ENCODE results near the gene RERE.

The RERE gene

DNA sequence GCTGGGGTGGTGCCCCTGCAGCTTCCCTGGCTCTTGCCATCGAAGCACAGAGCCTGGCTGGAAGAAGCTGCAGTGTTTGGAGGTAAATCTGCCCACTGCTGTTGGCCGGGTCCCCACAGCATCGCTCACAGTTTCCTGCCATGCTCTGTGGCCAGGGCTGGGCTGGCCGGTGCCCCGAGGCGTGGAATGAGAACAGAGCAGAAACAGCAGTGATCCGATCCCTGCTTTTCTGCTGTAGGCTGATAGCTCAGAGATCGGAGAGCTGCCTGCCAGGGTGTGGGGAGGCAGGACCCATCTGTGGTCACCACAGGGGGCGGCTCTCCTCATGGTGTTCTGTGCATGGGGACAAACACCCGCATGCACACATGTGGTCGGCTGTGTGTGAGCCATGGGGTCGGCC, 488.0 kb downstream of the RERE start:
- no peak for DNase-seq (ENCODE audit: low read depth)

DNA sequence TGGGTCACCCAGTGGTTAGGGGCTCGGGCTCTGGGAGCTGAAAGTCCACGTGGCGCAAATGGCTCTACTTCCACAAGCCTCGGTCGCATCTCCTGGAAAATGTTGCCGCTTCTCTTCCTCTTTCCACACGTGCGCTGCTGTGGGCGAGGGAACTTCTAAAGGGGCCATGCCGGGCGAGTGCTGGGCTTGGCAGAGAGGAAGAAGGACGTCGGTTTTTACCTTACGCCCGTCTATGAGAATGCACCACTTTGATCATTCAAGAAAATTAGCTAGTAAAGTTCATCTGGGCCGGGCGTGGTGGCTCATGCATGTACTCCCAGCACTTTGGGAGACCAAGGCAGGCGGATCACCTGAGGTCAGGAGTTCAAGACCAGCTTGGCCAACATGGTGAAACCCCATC, 489.2 kb downstream of the RERE start:
- DNase-seq (ENCODE audit: low read depth) = no peak

DNA sequence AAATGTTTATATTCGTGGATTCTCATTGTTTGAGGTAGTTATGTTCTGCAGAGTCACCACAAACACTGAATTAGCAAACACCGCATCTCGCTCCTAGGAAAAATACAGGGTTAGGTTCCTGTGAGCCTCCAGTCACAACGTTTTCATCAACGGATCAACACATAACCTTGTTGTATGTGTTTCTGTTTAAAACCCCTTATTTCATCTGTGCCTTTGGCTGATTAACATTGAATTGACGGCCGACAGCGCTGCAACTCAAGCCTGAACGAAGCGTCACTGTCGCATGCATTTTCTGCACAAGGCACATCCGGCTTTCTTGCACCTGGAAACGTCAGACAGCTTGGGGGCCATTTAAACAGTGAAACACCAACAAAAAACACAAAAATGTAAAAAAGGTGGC, 491.2 kb downstream of the RERE start:
- no peak for DNase-seq (ENCODE audit: low read depth)

DNA sequence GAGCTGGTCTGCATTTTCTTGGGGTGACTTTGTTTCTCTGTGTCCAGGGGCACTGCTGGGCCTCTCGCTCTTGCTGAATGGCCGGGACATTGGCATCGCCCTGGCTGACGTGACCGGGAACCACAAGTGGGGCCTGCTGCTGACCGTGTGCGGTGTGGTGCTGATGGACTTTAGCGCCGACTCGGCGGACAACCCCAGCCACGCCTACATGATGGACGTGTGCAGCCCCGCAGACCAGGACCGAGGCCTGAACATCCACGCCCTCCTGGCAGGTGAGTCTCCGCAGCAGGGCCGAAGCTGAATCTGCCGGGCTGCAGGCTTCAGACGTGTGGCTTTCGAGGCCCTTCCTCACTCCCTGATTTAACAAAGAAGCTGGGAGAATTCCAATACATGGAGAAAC, 491.7 kb downstream of the RERE start:
- no peak for DNase-seq (ENCODE audit: low read depth)

DNA sequence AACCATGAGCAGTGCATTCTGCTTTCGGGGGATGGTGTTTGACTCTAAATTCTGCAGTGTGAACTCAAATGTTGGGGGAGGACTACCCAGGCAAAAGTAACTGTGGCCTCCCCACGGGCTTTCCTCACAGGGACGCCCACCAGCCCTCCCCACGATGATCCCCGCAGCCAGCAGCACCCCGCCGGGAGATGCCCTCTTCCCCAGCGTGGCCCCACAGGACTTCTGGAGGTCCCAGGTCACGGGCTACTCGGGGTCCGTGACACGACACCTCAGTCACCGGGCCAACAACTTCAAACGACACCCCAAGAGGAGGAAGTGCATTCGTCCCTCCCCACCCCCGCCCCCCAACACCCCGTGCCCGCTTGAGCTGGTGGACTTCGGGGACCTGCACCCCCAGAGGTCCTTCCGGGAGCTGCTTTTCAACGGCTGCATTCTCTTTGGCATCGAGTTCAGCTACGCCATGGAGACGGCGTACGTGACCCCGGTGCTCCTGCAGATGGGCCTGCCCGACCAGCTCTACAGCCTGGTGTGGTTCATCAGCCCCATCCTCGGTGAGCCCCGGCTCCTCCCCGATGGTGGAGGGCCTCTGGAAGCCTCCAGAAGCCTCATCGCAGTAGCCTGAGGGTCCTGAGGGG, 493.1 kb downstream of the RERE start:
- DNase-seq (ENCODE audit: low read depth) = no peak

DNA sequence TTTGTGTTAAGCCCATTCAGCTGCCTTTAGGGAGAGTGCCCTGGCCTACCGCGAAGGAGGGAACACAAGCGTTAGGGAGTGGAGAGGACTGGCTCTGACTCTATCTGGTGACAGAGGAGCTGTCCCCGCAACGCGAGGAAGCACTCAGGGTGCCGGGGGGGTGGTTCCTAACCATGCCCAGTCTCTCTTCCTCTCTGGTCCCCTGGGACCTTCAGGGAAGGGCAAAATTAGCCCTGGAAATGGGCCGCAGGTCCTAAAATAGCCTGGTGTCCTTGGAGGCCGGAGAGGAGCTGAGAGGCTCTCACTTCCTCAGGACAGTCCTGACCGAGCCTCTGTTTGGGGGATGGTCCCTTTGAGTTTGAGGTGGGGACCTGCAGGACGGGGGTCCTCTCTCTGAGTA, 493.7 kb downstream of the RERE start:
- DNase-seq (ENCODE audit: low read depth) = no peak

DNA sequence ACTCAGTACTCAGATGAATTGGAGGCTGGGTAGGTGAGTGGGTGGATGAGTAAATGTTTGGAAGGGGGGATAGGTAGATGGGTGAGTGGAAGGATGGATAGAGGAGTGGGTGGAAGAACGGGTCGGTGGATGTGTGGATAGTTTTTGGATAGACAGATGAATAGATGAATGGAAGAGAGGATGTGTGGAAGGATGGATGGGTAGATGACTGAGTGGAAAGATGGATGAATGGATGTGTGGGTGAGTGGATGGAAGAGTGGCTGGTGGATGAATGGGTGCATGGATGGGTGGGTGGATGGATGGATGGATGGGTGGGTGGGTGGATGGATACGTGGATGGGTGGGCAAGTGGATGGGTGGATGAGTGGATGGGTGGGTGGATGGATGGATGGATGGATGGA, 495.8 kb downstream of the RERE start:
- DNase-seq (ENCODE audit: low read depth) = no peak

DNA sequence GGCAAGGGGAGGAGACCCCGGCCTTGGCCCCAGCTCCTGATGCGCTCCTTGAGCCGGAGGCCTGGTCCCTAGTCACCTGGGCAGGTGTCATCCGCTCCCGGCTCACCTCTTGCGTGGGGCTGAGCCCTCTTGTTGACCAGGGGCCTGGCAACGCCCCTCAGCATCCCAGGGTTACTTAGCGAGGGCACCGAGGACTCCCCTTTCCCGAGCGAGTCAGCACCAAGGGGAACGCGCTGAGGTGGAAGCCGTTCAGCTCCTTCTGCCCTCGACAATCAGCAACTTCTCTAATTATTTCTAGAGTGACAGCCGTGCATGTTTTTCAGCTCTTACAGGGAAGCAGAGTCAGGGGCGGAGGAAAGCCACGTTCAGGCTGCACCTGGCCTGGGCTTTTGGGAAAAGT, 499.0 kb downstream of the RERE start:
- DNase-seq (ENCODE audit: low read depth) = no peak

DNA sequence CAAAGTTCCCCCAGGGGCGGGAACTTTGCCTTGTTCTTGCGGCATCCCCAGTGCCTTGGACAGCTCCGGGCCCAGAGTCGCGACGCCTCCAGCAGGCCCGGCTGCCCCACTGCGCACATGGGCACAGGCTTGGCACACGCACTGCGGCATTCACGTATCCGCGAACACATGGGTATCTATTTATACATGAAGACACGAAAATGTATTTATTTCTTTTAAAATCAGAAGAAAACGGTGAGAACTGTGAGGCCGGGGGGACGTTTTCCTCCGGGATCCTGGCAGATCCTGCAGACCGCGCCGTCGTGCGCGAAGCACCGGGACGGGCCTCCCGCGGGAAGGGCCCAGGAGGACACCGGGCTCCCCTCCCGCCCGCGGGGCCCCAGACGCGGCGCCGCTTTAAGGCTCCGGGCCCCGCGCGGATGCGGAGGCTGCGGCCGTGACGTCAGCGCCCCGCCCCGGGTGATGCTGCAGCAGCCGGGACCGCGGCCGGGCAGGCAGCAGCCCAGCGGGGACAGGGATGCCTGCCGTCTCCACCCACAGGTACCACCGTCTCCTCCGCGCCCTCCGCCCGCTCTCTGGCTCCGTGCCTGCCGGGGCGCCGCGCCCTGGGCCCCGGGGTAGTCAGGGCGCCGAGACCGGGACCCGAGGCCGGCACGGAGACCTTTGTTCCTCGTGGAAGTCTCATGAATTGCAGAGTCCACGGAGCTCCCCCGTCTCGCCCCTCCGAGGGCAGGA, 499.6 kb downstream of the RERE start, which contains the start of gene SLC45A1:
Gene SLC45A1 (plus strand): TSS at position 468 of the 735 bp plus-strand sequence. CDS start 6,216 bp downstream, outside the sequence.
- DNase-seq (ENCODE audit: low read depth) = peak; percentile 68

DNA sequence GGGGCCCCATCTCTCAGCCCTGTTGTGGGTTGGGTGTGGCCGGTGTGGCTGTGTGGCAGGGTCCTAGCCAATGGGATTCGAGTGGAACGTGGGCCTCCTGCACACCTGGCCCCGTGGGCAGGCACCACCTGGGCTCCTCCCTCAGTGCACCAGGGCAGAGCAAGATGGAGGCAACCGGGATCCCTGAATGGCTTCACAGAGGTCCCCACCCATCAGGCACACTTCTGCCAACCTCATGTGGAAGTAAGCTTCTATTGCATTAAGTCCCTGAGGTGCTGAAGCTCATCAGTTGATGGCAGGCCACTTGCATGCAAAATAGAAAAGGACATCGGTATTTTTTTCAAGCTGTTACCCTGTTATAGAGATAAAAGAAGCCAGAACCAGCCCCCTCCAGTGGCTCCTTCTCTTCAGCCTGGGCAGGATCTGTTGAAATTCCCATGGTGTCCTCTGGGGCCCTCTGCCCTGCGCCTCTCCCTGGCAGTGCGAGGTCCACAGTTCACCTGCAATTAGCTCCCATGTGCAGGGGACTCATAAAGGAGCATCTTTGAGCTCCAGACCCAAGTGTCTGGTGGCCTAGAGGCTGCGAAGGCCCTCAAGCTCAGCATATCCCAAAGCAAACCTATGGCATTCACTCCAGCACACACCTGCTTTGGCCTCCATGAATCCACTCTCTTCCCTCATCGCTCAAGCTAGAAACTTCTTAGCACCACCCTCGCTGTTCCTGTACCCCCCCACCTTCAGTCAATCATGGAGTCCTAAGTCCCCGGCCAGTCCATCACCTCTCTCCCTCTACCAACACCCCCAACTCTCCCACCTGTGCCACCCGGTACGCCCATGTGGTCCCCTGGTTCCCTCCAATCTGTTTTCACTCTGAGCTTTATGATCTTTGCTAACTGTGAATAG, 501.6 kb downstream of the RERE start:
- DNase-seq (ENCODE audit: low read depth) = no peak

DNA sequence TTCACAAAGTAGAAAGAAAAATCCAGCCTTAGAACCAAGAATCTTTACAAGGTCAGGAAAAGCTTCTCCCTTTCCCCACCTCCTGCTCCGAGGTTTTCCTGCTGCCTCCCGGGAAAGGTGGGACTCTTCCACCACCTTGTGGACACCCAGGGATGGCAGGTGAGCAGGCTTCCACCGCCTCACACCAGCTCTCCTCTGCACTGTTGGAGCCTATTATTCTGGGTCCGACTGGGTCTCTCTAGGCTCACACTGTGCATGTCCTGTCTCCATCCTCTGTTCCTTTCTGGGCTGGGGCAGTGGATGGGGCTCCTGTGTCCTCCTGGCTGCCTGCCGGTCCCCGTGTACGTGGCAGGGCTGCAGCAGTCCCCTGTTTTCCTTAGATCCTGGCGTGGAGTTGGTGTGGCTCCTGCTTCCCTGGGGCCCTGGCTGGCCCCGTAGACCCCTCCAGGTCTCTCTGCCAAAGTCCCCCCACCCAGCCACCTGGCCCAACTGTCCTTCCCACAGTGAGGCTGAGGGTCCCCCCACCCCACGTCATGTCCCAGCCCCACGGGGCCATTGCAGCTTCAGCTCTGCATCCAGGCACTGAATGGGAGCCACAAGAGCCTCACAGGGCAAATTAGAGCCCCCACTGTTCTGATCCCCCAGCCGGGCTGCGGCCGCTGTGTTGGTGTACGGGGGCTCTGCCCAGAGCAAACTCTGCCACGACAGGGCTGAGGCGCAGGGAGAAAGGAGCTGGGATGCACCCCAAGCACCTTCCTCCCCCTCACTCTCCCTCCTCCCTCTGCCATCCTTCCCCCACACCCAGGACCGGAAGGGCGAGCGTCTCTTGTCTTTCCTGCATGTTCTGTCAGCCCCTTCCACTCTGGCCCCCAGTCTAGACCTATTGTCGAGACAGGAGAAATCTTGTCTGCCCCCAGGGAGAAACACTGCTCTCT, 502.8 kb downstream of the RERE start:
- peak; percentile 41 for DNase-seq (ENCODE audit: low read depth)

DNA sequence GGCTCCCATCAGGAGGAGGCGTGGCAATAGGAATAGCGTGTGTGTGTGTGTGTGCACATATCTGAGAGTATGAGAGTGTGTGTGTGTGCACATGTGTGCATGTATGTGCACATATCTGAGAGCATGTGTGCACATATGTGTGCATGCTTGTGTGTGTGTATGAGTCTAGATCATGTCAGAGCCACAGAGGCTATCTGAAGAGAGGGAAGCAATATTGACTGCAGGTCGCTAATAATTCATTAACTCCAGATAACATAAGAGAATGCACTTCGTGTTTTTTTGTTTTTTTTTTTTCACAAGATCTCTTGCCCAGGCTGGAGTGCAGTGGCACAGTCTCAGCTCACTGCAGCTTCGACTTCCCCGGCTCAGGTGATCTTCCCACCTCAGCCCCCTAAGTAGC, 504.2 kb downstream of the RERE start:
- DNase-seq (ENCODE audit: low read depth) = no peak

DNA sequence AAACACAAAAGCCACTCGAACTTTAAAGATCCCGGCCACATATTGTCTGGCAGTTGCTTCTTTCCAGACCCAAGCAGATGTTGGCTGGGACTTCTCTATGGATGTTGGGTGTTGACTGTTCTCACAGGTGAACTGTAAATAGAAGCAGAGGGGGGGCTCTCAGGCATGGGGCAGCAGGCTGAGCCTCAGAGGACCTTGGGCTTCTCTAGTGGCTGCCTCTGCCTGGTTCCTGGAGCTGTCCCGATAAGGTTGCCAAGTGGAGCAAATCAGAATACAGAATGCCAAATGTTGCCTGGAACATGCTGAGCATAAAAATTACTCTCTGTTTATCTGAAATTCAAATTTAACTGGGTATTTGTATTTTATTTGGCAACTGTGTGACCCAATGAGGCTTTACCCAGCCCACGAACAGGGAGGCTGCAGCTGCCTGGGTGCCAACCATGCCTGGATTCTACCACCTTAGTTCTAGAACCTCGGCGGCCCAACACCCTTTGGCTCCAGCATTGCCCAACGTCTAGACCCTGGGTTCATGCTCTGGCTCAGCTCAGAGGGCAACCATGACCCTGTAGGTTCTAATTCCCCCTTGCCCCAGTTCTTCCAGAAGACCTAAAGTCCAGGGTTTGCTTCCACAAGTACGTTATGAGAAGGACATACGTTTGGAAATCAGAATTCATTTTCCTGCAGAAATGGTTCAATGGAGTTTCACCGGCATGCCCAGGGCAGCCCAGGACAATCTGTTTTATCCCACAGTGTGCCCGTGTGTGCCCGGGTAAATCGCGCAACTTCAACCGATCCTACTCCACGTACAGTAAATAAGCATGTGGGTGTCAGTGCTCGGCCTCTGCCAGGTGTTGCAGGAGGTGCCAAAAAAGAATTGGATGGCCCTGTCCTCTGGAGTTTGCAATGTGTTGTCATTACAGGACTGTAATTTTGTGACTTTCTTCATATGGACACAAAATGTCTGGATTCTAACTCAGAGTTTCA, 504.9 kb downstream of the RERE start:
- DNase-seq (ENCODE audit: low read depth) = no peak

DNA sequence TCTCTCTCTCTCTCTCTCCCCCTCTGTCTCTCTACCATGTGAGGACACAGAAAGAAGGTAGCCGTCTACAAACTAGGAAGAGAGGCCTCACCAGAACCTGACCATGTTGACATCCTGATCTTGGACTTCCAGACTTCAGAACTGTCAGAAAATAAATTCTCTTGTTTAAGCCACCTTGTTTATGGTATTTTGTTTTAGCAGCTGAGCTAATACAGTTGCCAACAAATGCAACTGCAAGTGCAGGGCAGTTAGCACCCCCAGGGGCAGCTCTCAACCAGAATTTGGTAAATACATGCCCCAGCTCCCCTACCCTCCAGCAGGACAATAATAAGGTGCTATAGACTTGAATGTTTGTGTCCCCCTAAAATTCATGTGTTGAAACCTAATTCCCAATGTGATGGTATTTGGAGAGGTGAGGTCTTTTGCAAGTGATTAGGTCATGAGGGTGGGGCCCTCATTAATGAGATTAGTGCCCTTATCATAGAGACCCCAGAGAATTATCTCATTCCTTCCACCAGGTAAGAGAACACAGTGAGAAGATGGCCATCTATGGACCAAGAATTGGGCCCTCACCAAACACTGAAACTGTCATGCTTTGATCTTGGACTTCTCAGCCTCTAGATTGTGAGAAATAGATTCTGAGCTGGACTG, 506.2 kb downstream of the RERE start:
- DNase-seq (ENCODE audit: low read depth) = no peak

DNA sequence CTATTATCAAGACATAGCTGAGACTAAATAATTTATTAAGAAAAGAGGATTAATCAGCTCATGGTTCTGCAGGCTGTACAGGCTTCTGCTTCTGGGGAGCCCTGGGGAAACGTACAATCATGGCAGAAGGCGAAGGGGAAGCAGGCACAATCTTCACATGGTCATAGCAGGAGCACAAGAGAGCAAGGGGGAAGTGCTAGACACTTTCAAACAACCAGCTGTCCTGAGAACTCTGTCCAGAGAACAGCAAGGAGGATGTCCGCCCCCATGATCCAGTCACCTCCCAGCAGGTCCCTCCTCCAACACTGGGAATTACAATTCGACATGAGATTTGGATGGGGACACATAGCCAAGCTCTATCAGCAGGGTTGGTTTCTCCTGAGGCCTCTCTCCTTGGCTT, 509.8 kb downstream of the RERE start:
- DNase-seq (ENCODE audit: low read depth) = no peak

DNA sequence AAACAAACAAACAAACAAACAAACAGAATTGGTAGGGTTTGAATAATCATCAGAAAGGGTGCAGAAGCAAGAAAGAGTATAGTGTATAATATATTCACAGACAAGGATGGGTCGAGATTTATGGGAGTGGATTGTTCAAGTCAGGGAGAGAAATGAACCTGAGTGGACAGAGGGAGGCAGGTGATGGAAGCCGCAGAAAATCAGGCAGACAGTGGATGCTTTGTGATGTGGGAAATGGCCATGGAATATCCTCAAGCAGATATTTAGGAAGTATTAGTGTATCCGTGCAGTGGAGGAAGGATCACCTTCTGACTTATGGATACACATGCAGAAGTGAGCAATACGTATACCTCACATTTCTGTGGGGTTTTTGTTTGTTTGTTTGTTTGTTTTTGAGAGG, 513.6 kb downstream of the RERE start:
- DNase-seq (ENCODE audit: low read depth) = no peak

DNA sequence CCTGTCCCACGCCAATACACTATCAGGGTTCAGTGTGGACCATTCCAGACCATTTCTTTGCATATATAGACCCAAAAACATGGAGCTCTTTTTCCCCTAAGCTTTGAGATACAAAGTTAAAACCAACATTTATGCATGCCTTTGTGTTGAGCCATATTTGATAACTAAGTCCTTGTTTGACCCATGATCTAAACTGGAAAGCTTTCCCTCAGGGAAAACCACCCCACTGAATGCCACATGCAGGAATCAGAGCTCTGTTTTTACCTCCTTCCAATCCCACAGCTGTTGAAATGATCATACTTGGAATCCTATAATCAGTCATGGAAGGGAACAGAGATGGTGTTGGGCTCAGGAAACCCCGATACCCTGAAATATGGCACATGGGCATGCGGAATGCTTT, 514.3 kb downstream of the RERE start:
- DNase-seq (ENCODE audit: low read depth) = no peak

Data from T follicular helper cell (primary cell).